NCI-H1436 (cell line): ENCODE data around the gene ANKDD1B.
"Not testable (repeated sequence)": the region's sequence is repeated elsewhere in the genome, so short reads cannot be mapped to it uniquely, and the experiment has no call there.

Experiments used
- DNase-seq: peaks from one replicate; lab custom pipeline; 2025; lab: John Stamatoyannopoulos, UW

The ANKDD1B gene

GRCh38 chr5:75662061-75662460 lies 50.8 kb downstream of the ANKDD1B start:
- no peak for DNase-seq

DNA sequence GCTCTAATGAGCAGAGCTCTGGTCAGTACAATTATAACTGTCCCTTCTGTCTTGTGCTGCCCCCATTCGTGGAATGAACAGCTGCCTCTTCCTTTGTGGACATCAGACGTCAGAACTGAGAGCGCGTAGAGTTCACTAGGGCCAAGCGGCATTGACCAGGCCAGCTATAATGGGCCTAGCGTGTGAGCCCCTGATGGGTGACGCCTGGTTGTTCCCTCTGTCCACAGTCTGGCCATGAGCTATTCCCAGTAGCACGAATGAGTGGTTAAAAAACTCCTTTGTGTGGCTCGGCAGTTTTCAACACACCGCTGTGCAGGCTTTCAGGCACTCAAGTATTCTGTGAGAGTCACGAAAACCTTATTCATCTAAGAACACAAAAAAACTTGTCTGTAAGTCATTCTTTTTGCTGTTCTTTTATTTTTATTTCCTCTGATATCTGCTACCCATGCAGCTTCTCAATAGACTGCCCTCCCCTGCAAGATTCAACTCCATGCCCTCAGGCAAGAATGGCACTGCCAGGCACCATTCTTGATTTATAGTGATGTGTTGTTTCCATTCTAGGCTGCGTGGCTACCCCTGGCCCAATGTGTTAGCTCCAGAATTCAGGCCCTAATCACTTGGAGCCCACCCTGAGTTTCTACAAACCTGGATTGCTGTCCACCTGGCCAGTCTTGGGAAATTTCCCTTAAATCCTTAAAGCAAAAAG lies 52.5 kb downstream of the ANKDD1B start:
- no peak for DNase-seq

- DNase-seq = no peak
Observed at GRCh38 chr5:75664979-75665378, 53.7 kb downstream of the ANKDD1B start.

GRCh38 chr5:75666801-75667200 lies 55.5 kb downstream of the ANKDD1B start:
- DNase-seq = no peak

- no peak for DNase-seq
Observed at GRCh38 chr5:75667586-75667985, 56.3 kb downstream of the ANKDD1B start.

GRCh38 chr5:75668445-75668844 lies 57.2 kb downstream of the ANKDD1B start:
- DNase-seq = no peak

DNA sequence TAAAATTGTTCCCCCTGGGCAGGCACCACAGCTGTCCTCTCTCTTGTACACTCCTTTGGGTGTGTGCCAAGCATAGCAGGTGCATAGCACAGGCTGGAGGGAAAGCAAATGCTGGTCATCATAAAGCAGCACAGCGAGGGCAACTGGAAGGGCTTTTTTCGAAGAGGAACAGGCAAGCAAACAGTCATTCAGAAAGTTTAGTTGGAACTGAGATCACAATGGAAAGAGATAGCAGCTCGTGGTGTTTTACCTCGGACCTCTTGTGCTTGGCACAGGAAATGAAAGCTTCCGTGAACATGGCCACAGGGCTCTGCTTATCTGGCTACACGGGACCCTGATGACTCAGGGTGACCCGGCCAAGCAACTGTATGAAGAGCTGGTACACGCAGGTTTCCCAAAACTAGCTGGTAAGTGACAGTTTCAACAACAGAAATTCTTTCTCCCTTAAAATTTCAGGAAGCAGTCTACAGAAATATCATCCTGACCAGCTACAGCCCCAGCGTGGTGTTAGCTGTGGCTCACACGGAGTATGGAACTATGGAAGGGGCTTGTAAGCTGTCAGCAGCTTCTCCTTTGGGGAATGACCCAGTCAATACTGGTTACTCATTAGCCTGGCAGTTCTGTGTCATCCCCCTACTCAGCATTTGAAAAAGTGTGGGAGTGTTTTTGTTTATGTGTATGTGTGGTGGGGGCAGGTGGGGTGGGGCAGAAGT lies 57.9 kb downstream of the ANKDD1B start:
- DNase-seq = peak; percentile 53

DNA sequence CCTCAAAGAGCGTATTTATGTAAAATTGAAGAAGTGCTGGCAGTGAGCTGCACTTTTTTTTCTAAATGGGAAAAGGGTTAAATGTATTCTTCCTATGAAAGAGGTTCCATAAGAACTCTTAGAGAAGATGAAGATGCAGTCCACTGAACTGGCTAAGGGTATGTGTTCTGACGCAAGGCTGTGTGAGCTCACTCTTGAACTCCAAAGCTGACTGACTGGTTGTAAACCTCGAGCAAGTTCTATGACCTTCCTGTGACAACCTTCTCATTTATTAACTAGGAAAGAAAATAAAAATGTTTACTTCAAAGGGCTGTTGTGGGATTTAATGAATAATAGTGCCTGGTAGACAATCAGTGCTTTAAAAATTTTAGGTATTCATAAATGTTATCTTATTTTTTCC lies 59.3 kb downstream of the ANKDD1B start:
- DNase-seq = no peak

DNA sequence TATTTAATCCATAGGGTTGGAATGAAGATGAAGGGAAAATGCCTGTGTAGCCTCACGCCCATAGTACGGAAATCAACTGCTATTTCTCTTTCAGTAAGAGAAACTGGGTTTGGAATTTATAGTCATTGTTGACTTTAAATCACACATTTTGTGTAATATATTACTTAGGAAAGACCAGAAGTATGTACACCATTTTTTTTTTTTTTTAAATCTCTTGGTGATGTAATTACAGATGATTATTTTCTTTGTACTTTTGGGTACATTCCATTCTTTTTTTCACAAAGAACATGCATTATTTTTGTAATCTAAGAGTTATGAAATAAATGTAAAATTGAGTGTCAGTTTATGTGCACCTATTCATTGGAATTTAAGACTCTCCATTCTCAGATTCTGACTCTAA lies 60.3 kb downstream of the ANKDD1B start:
- no peak for DNase-seq

GRCh38 chr5:75672616-75673015 lies 61.4 kb downstream of the ANKDD1B start:
- DNase-seq = no peak

DNA sequence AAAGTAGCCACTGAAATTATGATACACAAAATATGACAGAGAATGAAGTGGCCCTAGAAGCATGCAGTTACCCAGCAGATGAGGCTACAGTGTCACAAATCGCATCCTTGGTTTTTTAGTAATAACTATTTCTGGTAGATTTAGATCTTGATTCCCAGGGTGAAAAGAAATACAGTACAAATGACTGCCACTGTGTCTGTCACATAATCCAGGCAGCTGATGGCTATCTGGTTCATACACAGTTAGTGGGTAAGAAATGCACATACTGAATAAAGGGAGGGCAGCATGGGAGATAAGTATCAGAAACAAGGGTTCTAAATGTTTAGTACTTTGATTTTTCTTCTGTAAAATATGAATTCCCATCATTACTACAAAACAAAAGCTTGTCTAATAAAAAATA lies 64.5 kb downstream of the ANKDD1B start:
- no peak for DNase-seq

GRCh38 chr5:75677607-75678006 lies 66.4 kb downstream of the ANKDD1B start:
- DNase-seq = no peak

DNA sequence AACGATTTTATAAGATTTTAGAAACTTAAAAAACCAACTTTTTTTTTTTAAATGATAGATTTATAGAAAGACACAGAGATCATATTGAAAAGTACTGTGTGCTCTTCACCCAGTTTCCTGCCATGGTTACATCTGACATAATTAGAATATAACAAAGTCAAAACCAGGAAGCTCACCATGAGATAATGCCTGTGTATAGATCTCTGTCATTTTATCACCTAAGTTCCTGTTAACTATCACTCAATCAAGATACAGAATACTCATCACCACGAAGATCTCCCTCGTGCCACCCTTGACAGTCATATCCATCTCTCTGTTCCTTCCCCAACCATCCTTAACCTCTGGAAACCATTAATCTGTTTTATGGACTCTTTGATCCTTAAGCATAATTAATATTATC lies 66.9 kb downstream of the ANKDD1B start:
- no peak for DNase-seq

GRCh38 chr5:75681125-75681830 lies 70.0 kb downstream of the ANKDD1B start:
- peak; percentile 7 for DNase-seq

DNA sequence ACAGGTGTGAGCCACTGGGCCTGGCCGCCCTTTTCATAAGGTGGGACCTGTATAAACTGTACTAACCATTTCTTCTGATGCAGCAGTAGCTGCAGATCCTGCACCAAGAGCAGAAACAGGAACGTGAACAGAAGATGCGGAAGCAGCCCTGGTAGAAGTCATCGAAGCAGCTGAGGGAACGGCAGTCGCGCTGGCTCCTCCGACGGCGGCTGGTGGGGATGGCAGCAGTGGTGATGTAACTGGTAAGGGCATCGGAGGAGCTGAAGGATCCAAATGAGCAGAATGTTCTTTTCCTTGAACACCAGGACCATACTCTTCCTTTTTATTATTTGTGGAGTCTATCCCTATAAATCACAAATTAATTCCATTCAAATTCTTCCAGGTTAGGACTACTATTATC lies 73.9 kb downstream of the ANKDD1B start:
- DNase-seq = no peak

DNA sequence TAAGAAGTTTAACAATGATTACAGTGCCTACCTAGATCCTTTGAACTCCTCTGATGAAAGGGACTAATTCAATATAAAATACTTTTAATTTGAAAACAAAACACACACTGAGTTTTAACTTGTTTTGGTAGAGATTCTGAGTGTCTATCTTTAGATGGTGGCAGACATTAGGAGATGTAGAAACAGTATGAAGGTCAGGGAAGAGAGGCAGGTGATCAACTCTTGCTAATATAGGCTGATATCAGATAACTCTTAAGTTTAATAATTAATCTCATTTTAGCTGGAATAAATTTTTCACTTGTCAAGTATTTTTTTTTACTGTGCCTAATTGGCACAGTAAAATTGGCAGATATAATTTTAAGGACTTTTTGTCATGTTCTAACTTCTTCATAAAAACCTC lies 75.2 kb downstream of the ANKDD1B start:
- DNase-seq = no peak

GRCh38 chr5:75690669-75691068 lies 79.4 kb downstream of the ANKDD1B start:
- DNase-seq = no peak

DNA sequence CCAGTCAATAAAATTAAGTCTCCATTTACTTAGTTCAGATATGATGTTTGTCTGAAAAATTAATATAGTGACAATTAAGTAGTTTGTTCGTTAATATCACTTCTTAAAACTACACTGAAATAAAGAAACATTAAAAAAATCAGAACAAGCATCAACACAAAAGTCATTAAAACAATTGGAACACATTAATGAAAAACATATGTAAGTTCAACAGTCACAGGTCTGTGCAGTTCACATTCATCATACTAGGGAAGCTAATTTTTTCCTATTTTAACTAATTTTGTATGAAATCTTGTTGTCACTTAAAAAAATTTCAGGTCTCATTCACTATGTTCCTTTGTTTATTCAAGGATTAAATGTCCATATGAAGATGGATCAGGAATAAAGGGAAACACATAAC lies 83.5 kb downstream of the ANKDD1B start:
- no peak for DNase-seq

GRCh38 chr5:75695472-75696351 lies 84.5 kb downstream of the ANKDD1B start:
- DNase-seq = not testable (repeated sequence)

- no peak for DNase-seq
Observed at GRCh38 chr5:75701856-75702255, 90.6 kb downstream of the ANKDD1B start.

- DNase-seq = no peak
Observed at GRCh38 chr5:75706016-75706415, 94.8 kb downstream of the ANKDD1B start.

DNA sequence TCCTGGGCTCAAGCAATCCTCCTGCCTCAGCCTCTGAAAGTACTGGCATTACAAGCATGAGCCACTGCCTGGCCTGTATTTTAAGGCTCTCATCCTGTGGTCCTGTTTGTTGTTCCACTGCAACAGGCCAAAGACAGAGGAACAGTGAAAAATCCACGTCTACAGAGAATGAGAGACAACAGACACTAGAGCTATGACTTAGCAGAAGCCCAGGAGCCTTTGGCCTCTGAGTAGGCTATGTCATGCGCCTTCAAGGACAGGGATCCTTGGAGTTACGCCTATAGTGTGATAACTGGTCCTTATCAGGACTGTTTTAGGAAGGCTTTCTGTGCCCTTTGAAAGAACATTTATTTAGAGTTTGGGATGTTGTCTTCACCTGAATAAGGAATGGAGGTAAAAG lies 95.5 kb downstream of the ANKDD1B start:
- no peak for DNase-seq
